ENCODE measurements around the gene ZNF488.

- TF ChIP-seq EZH2 (IDR thresholded peaks at IDR 0.05; ENCODE audit: low read length, missing control alignments), result no peak
- TF ChIP-seq CTCF (conservative IDR thresholded peaks at IDR 0.05 in 1 of 2, IDR thresholded peaks at IDR 0.05 in 1 of 2; ENCODE audit: low read depth in 1 of 2, low read length in 2 of 2), result no peak
Measured at GRCh38 chr10:47348661-47349470, 35.2 kb downstream of the ZNF488 start.
